ENCODE data around the gene SUN3.

The SUN3 gene

GRCh38 chr7:48028938-48029337 lies at the start of gene SUN3:
SUN3 (minus strand) TSS chr7:48029107; CDS start chr7:48028938, 169 bp downstream.
- no peak for DNase-seq

- DNase-seq: no peak
Measured at GRCh38 chr7:48078470-48078869, 49.6 kb upstream of the SUN3 start.

- DNase-seq: no peak
Measured at GRCh38 chr7:48077423-48077822, 48.5 kb upstream of the SUN3 start.

GRCh38 chr7:48074204-48074654 lies 45.3 kb upstream of the SUN3 start:
- no peak for DNase-seq

- no peak for DNase-seq
Measured at GRCh38 chr7:48067475-48067874, 38.6 kb upstream of the SUN3 start.

- DNase-seq: no peak
Measured at GRCh38 chr7:48063985-48064384, 35.1 kb upstream of the SUN3 start.

- no peak for DNase-seq
Measured at GRCh38 chr7:48059706-48060105, 30.8 kb upstream of the SUN3 start.

GRCh38 chr7:48058990-48059389 lies 30.1 kb upstream of the SUN3 start:
- DNase-seq: no peak

GRCh38 chr7:48053736-48054135 lies 24.8 kb upstream of the SUN3 start:
- DNase-seq: no peak

GRCh38 chr7:48052748-48053147 lies 23.8 kb upstream of the SUN3 start:
- DNase-seq: no peak

- DNase-seq: no peak
Measured at GRCh38 chr7:48049850-48050249, 20.9 kb upstream of the SUN3 start.

- DNase-seq: no peak
Measured at GRCh38 chr7:48048113-48048512, 19.2 kb upstream of the SUN3 start.

- DNase-seq: no peak
Measured at GRCh38 chr7:48046458-48046857, 17.6 kb upstream of the SUN3 start.

- DNase-seq: no peak
Measured at GRCh38 chr7:48045195-48045765, 16.4 kb upstream of the SUN3 start.

GRCh38 chr7:48042636-48043035 lies 13.7 kb upstream of the SUN3 start:
- no peak for DNase-seq

- DNase-seq: no peak
Measured at GRCh38 chr7:48042216-48042615, 13.3 kb upstream of the SUN3 start.

GRCh38 chr7:48041653-48041970 lies 12.7 kb upstream of the SUN3 start:
- DNase-seq: no peak

GRCh38 chr7:48040944-48041652 lies 12.2 kb upstream of the SUN3 start:
- DNase-seq: no peak

GRCh38 chr7:48038815-48039506 lies 10.1 kb upstream of the SUN3 start:
- no peak for DNase-seq

GRCh38 chr7:48035967-48036478 lies 7.1 kb upstream of the SUN3 start:
- no peak for DNase-seq

GRCh38 chr7:48035301-48035966 lies 6.5 kb upstream of the SUN3 start, which contains the start of gene C7orf57:
C7orf57 (plus strand) TSS chr7:48035543; CDS start chr7:48036309, 766 bp downstream.
- DNase-seq: peak; percentile 39

GRCh38 chr7:48033922-48034321 lies 5.0 kb upstream of the SUN3 start:
- DNase-seq: no peak

GRCh38 chr7:48031111-48031510 lies 2.2 kb upstream of the SUN3 start:
- no peak for DNase-seq

All from NCI-H2029 treated with DMSO at 0.1 percent for 48 hours (cell line).